BJ (cell line): ENCODE measurements around the gene RNU4-1. TPM values are rescaled to one million over a fixed set of nuclear protein-coding genes. Genes with fewer than 3 reads are reported as not detected.
"Not testable (repeated sequence)": the region's sequence is repeated elsewhere in the genome, so short reads cannot be mapped to it uniquely, and the experiment has no call there.

ENCODE experiments used
- CTCF ChIA-PET: fragments of 350-600 bp; formaldehyde crosslinking; extraction: SDS; loops from one replicate; lab custom pipeline; 2021; ENCODE audit warnings: antibody characterized with exemption, inconsistent platforms; lab: Yijun Ruan, JAX
- POLR2A ChIA-PET: fragments of 300-600 bp; sonication (Branson Sonifier 250); formaldehyde crosslinking; extraction: SDS; loops from one replicate; lab custom pipeline; 2021; ENCODE audit warnings: antibody characterized with exemption; lab: Charles Lee
- DNase-seq: peaks from one replicate; pipeline ENCODE4 v3.0.0-alpha.2; 2011; ENCODE audit warnings: low read depth
- H3K27me3 ChIP-seq: 2 replicates; pipeline ENCODE4 v1.6.0; 2011; ENCODE audit warnings: low read length; ENCODE audit not compliant: control insufficient read depth, insufficient read depth
- H3K36me3 ChIP-seq: 2 replicates; pipeline ENCODE4 v1.5.1; 2011; ENCODE audit warnings: low read length; ENCODE audit not compliant: control insufficient read depth, insufficient read depth
- H3K4me3 ChIP-seq: 2 replicates; pipeline ENCODE4 v1.5.1; 2011; ENCODE audit warnings: low read depth, mild to moderate bottlenecking, control low read depth, low read length
- CTCF ChIP-seq: IDR thresholded peaks from 2 replicates; pipeline ENCODE4 v1.5.1; 2011; ENCODE audit warnings: low read depth, mild to moderate bottlenecking, control low read depth, inconsistent platforms, low read length, moderate library complexity; ENCODE audit not compliant: insufficient read depth
- polyA plus RNA-seq: library from polyadenylated mRNA; depleted of rRNA; stranded (reverse); fragments of >200 nt; gene quantifications from 2 replicates; pipeline ENCODE4 v1.2.3, GENCODE V29; 2011; rRNA removed
- small RNA-seq: library from RNA; depleted of rRNA; stranded (forward); fragments of <200 nt; gene quantifications from one replicate; pipeline ENCODE3, GENCODE V24; 2012; ENCODE audit warnings: low replicate concordance, low read depth; ENCODE audit not compliant: insufficient read length

Gene RNU4-1
- polyA plus RNA-seq, 1 experiment = not detected

DNA sequence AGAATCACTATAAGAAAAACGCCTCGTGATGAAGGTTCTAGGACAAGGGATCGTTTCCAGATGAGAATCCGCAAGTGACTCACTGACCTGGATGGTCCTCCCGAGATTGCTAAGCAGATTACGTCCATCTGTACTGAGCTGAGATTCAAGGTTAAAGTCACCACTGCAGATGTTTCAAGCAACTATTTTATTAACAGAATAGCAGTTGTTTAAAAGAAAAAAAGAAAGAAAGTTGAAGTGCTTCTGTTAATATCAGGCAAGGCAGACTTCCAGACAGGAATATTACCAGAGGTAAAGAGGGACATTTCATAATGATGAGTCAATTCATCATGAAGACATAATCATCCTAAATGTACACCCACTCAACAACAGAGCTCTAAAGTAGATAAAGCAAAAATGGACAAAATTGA is 45.4 kb downstream of the RNU4-1 start:
- Histone ChIP-seq H3K4me3 (no peak overlapping the region), H3K36me3 (no peaks in the 10 kb centered on the region), H3K27me3 (no peaks in the 10 kb centered on the region)
- peak; percentile 56 for DNase-seq
- no peak for TF ChIP-seq CTCF
- CTCF ChIA-PET = interaction anchor here (0.7 to 9.5 kb wide), 7 partner anchors 10 to 46 kb away, joined by 3 to 75 read pairs (median 6); partner anchors contain the start of genes PXN and RPLP0
- POLR2A ChIA-PET = interaction anchor here (0.7 to 1.3 kb wide), 3 partner anchors 9 to 46 kb away, joined by 3 to 5 read pairs (median 4); partner anchors contain the start of gene RPLP0

DNA sequence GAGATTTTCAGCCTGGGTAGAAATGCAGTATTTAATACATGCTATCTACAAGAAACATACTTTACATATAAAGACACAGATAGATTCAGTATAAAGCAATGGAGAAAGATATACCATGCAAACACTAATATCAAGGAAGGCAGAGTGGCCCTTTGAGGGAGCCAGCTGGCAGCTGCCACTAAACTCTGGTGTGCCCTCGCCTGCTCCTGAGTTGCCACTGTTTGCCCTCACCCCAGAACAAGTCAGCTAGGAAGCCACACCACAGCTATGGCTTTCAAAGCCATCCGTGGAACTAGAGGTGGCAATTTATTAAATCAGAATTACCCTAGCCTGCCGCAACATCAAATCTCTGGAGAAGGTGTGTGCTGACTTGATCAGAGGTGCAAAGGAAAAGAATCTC is 45.9 kb downstream of the RNU4-1 start:
- TF ChIP-seq CTCF = no peak
- Histone ChIP-seq H3K27me3 (no peaks in the 10 kb centered on the region), H3K36me3 (no peaks in the 10 kb centered on the region), H3K4me3 (no peak overlapping the region)
- CTCF ChIA-PET = interaction anchor here (1.2 to 9.5 kb wide), 6 partner anchors 9 to 20 kb away, joined by 3 to 75 read pairs (median 7); partner anchors contain the start of gene PXN
- DNase-seq = no peak
- POLR2A ChIA-PET = interaction anchor here (0.6 to 1.3 kb wide), 3 partner anchors 10 to 46 kb away, joined by 3 to 8 read pairs (median 5); partner anchors contain the start of genes RNU4-2 and RPLP0

GRCh38 chr12:120246705-120247104 is 46.3 kb downstream of the RNU4-1 start:
- not testable (repeated sequence) for DNase-seq, H3K36me3 ChIP-seq, H3K4me3 ChIP-seq, H3K27me3 ChIP-seq
- CTCF ChIA-PET = interaction anchor here (0.7 to 9.5 kb wide), 5 partner anchors 9 to 28 kb away, joined by 3 to 75 read pairs (median 8); no protein-coding TSS in a partner anchor
- POLR2A ChIA-PET = interaction anchor here (0.6 to 1.3 kb wide), 3 partner anchors 10 to 46 kb away, joined by 3 to 8 read pairs (median 5); partner anchors contain the start of genes RNU4-2 and RPLP0

Small RNA genes lying within 50 kb of the gene (small RNA-seq; reads per million reads assigned to genes)
- gene RNU4-1 (1.7 reads per million), gene RNU4-2 (18.5 reads per million, percentile 83 among the genes with 10 or more reads in this experiment), gene RNU6-1088P (not detected)

Other genes with a start within 250 kb of the RNU4-1 start
- gene RAB35, start 176.5 kb downstream of the RNU4-1 start, polyA plus RNA-seq = 41.0 and 50.3 TPM in 2 replicates
- 33.7 and 59.7 TPM in 2 replicates for gene GCN1, start 98.5 kb downstream of the RNU4-1 start, polyA plus RNA-seq
- 5,978 and 8,955 TPM in 2 replicates for gene RPLP0, start 92.1 kb downstream of the RNU4-1 start, polyA plus RNA-seq
- gene PXN, start 27.5 kb downstream of the RNU4-1 start, polyA plus RNA-seq = 23.9 and 41.8 TPM in 2 replicates
- not detected in 2 replicates for gene RNU4-2, start 1.3 kb downstream of the RNU4-1 start, polyA plus RNA-seq
- 1.2 and 1.5 TPM in 2 replicates for gene SIRT4, start 9.1 kb upstream of the RNU4-1 start, polyA plus RNA-seq
- not detected in 2 replicates for gene PLA2G1B, start 34.5 kb upstream of the RNU4-1 start, polyA plus RNA-seq
- gene MSI1, start 75.9 kb upstream of the RNU4-1 start, polyA plus RNA-seq = not detected in 2 replicates
- 362 and 557 TPM in 2 replicates for gene COX6A1, start 144.9 kb upstream of the RNU4-1 start, polyA plus RNA-seq
- 24.7 and 45.0 TPM in 2 replicates for gene TRIAP1, start 153.1 kb upstream of the RNU4-1 start, polyA plus RNA-seq
- gene GATC, start 153.2 kb upstream of the RNU4-1 start, polyA plus RNA-seq = 14.8 and 17.9 TPM in 2 replicates
- gene SRSF9, start 176.5 kb upstream of the RNU4-1 start, polyA plus RNA-seq = 88.0 and 108 TPM in 2 replicates
- 358 and 610 TPM in 2 replicates for gene DYNLL1, start 202.9 kb upstream of the RNU4-1 start, polyA plus RNA-seq
- gene COQ5, start 235.9 kb upstream of the RNU4-1 start, polyA plus RNA-seq = 27.7 and 44.4 TPM in 2 replicates
- 64.1 and 98.8 TPM in 2 replicates for gene RNF10, start 241.1 kb upstream of the RNU4-1 start, polyA plus RNA-seq